Kidney (tissue), 14 donors: ENCODE data around the gene PPIE. TPM values are rescaled to one million over a fixed set of nuclear protein-coding genes. Genes with fewer than 3 reads are reported as not detected.

Experiments used
- DNase-seq, 5 donors: peaks; one replicate each; pipeline ENCODE4 v3.0.0-alpha.2; 2013 to 2020
- FAIRE-seq: peaks from 2 replicates; lab custom pipeline; 2012; peaks lifted over from hg19 to GRCh38; lab: Jason Lieb, UNC
- H3K27ac ChIP-seq, 2 donors: one replicate each; pipeline ENCODE4 v1.7.0; 2013; ENCODE audit warnings: low read depth in 2 of 2, low read length in 2 of 2, inconsistent platforms in 1 of 2
- H3K27me3 ChIP-seq: one replicate; pipeline ENCODE4 v1.7.1; 2013; ENCODE audit warnings: low read length, inconsistent platforms; ENCODE audit not compliant: control insufficient read depth, insufficient read depth
- H3K36me3 ChIP-seq, 3 donors: one replicate each; pipeline versions ENCODE4 v1.7.0 to v1.7.1; 2013; ENCODE audit warnings: low read length in 3 of 3, control low read depth in 1 of 3, inconsistent platforms in 1 of 3; ENCODE audit not compliant: insufficient read depth in 3 of 3, control insufficient read depth in 2 of 3
- H3K4me1 ChIP-seq, 3 donors: one replicate each; pipeline versions ENCODE4 v1.7.0 to v1.7.1; 2013; ENCODE audit warnings: low read length in 3 of 3, inconsistent platforms in 1 of 3, low read depth in 1 of 3; ENCODE audit not compliant: control insufficient read depth in 2 of 3, insufficient read depth in 2 of 3
- H3K4me3 ChIP-seq, 3 donors: one replicate each; pipeline versions ENCODE4 v1.7.0 to v1.8.1; 2013; ENCODE audit warnings: low read length in 3 of 3, control low read depth in 1 of 3, inconsistent platforms in 1 of 3
- H3K9ac ChIP-seq, 3 donors: one replicate each; pipeline versions ENCODE4 v1.7.0 to v1.7.1; 2013; ENCODE audit warnings: low read length in 3 of 3, control low read depth in 1 of 3, inconsistent platforms in 1 of 3
- H3K9me3 ChIP-seq, 3 donors: one replicate each; pipeline versions ENCODE4 v1.7.0 to v1.7.1; 2013; ENCODE audit warnings: low read length in 3 of 3, control low read depth in 1 of 3, inconsistent platforms in 1 of 3; ENCODE audit not compliant: control insufficient read depth in 2 of 3, insufficient read depth in 1 of 3
- CTCF ChIP-seq: IDR thresholded peaks from 3 replicates; pipeline ENCODE4 v1.5.1; 2012; ENCODE audit warnings: mild to moderate bottlenecking, moderate library complexity, borderline replicate concordance; ENCODE audit not compliant: insufficient read depth; ENCODE audit errors: extremely low read depth
- intact Hi-C: fragments of 100-400 bp; cut with DNase I; formaldehyde crosslinking; loops from one replicate; pipeline ENCODE4 v1.11.1; 2022
- polyA plus RNA-seq: library from polyadenylated mRNA; stranded (reverse); fragments of 350-450 nt; fragmentation: Illumina TruSeq; extraction: RNeasy Lipid Tissue Mini Kit (QIAGEN cat#74804); gene quantifications from one replicate; pipeline ENCODE4 v1.2.3, GENCODE V29; 2014; ENCODE audit warnings: low read depth, low replicate concordance; ENCODE audit not compliant: insufficient read depth
- total RNA-seq: library from RNA; stranded (reverse); fragmentation: NEBNext Ultra II Directional; extraction: Animal tissue kit (Norgen Biotek cat#: 25700); gene quantifications from one replicate; pipeline ENCODE4 v1.2.1, GENCODE V29; 2021
- donor health status: control.
- donor health status: control.
- donor health status: control.
- donor health status: control.
- donor health status: control.
- donor health status: DM: yes; HTN: yes; CAD: no.
- donor health status: Normal renal cell carcinoma (clear cell type).

Gene PPIE
- total and polyA plus RNA-seq, 2 donors from 2014 or later: 52.0 to 58.6 TPM

GRCh38 chr1:39745016-39745670 is 6.5 kb downstream of the PPIE start:
- H3K4me1 ChIP-seq: no peaks in the 10 kb centered on the region

GRCh38 chr1:39751595-39751994 is 12.9 kb downstream of the PPIE start:
- H3K4me1 ChIP-seq: no peaks in the 10 kb centered on the region
- TF ChIP-seq CTCF: no peak
- peak in 1 of 5 donors; percentile 5 for DNase-seq
- H3K36me3 ChIP-seq: peaks cover 12 to 65% (median 64%) of the 10 kb centered on the region in 3 donors
- H3K9ac ChIP-seq: no peak overlapping the region
- no peak for FAIRE-seq
- H3K27ac ChIP-seq: no peak overlapping the region
- no peaks in the 10 kb centered on the region for H3K9me3 ChIP-seq
- H3K27me3 ChIP-seq: no peaks in the 10 kb centered on the region
- H3K4me3 ChIP-seq: no peak overlapping the region
- intact Hi-C loops: no loop called here

More at GRCh38 chr1:39745016-39745670, 6.5 kb downstream of the PPIE start:
- H3K36me3 ChIP-seq: peaks cover 6 to 57% (median 51%) of the 10 kb centered on the region in 3 donors
- no peaks in the 10 kb centered on the region for H3K27me3 ChIP-seq
- no peak for TF ChIP-seq CTCF
- H3K9ac ChIP-seq: no peak overlapping the region
- no peak for FAIRE-seq
- no peaks in the 10 kb centered on the region for H3K9me3 ChIP-seq
- intact Hi-C loops: no loop called here
- H3K27ac ChIP-seq: no peak overlapping the region
- no peak overlapping the region for H3K4me3 ChIP-seq
- DNase-seq: peak in 1 of 5 donors; percentile 64

GRCh38 chr1:39752703-39753102 is 14.0 kb downstream of the PPIE start:
- no peak for FAIRE-seq
- H3K27me3 ChIP-seq: no peaks in the 10 kb centered on the region
- TF ChIP-seq CTCF: no peak
- intact Hi-C loops: no loop called here
- no peak overlapping the region for H3K9ac ChIP-seq
- no peaks in the 10 kb centered on the region for H3K4me1 ChIP-seq
- no peak overlapping the region for H3K4me3 ChIP-seq
- H3K9me3 ChIP-seq: no peaks in the 10 kb centered on the region
- peaks cover 17 to 64% (median 64%) of the 10 kb centered on the region in 3 donors for H3K36me3 ChIP-seq
- DNase-seq: peak in 1 of 5 donors; percentile 69
- no peak overlapping the region for H3K27ac ChIP-seq
